ENCODE data around the gene ATG101. TPM values are rescaled to one million over a fixed set of nuclear protein-coding genes. Genes with fewer than 3 reads are reported as not detected.

ATG101 gene
- total RNA-seq, 2 experiments from 2014 or later: 20.6 to 20.9 TPM

GRCh38 chr12:52080403-52081251, 10.8 kb downstream of the ATG101 start:
- no peak overlapping the region for H3K27ac Mint-ChIP-seq
- no peak overlapping the region for H3K4me3 ChIP-seq (ENCODE audit: low read length)
- no peak overlapping the region for H3K27ac ChIP-seq (ENCODE audit: low read depth in 1 of 2, low read length in 2 of 2)
- ATAC-seq (ENCODE audit: poor library complexity) (no peak), DNase-seq (no peak)
- TF ChIP-seq CTCF (IDR thresholded peaks at IDR 0.05): no peak
- peaks cover 16% of the 10 kb centered on the region for H3K4me1 Mint-ChIP-seq (ENCODE audit: low read depth)
- H3K27me3 ChIP-seq (ENCODE audit: control insufficient read depth in 1 of 2, insufficient read depth in 2 of 2, low read length in 2 of 2): no peaks in the 10 kb centered on the region
- H3K4me1 ChIP-seq (ENCODE audit: insufficient read depth, low read length): peaks cover 18% of the 10 kb centered on the region
- peaks cover 34% of the 10 kb centered on the region for H3K36me3 Mint-ChIP-seq (ENCODE audit: low read depth)
- H3K9me3 Mint-ChIP-seq: no peaks in the 10 kb centered on the region
- H3K36me3 ChIP-seq (ENCODE audit: insufficient read depth, low read length): peaks cover 30% of the 10 kb centered on the region
- intact Hi-C loops (cut with DNase I, micrococcal nuclease): no loop called here
- no peak overlapping the region for H3K4me3 Mint-ChIP-seq
- no peaks in the 10 kb centered on the region for H3K27me3 Mint-ChIP-seq
- H3K9me3 ChIP-seq (ENCODE audit: control insufficient read depth in 1 of 2, insufficient read depth in 1 of 2, low read length in 2 of 2): no peaks in the 10 kb centered on the region
- POLR2A ChIA-PET: interaction anchor here (0.6 to 3.3 kb wide), 3 partner anchors 55 to 138 kb away, joined by 3 to 23 read pairs (median 3); no protein-coding TSS in a partner anchor
- CTCF ChIA-PET: interaction anchor here (7.2 kb wide), 1 partner anchor 55 kb away, joined by 103 read pairs; no protein-coding TSS in a partner anchor

GRCh38 chr12:52081263-52081733, 11.5 kb downstream of the ATG101 start:
- Mint-ChIP-seq H3K27ac (peak overlapping the region; percentile 45), H3K9me3 (no peaks in the 10 kb centered on the region), H3K4me1 (ENCODE audit: low read depth) (peaks cover 16% of the 10 kb centered on the region), H3K4me3 (no peak overlapping the region), H3K27me3 (no peaks in the 10 kb centered on the region), H3K36me3 (ENCODE audit: low read depth) (peaks cover 29% of the 10 kb centered on the region)
- ATAC-seq (ENCODE audit: poor library complexity): peak; percentile 76
- H3K27ac ChIP-seq (ENCODE audit: low read depth in 1 of 2, low read length in 2 of 2): no peak overlapping the region
- H3K4me3 ChIP-seq (ENCODE audit: low read length): no peak overlapping the region
- H3K36me3 ChIP-seq (ENCODE audit: insufficient read depth, low read length): peaks cover 26% of the 10 kb centered on the region
- H3K27me3 ChIP-seq (ENCODE audit: control insufficient read depth in 1 of 2, insufficient read depth in 2 of 2, low read length in 2 of 2): no peaks in the 10 kb centered on the region
- no peak for TF ChIP-seq CTCF (IDR thresholded peaks at IDR 0.05)
- peaks cover 18% of the 10 kb centered on the region for H3K4me1 ChIP-seq (ENCODE audit: insufficient read depth, low read length)
- CTCF ChIA-PET: interaction anchor here (7.2 kb wide), 1 partner anchor 56 kb away, joined by 103 read pairs; no protein-coding TSS in a partner anchor
- peak in 5 of 14 experiments; percentile 7 to 49 (median 17) for DNase-seq
- POLR2A ChIA-PET: interaction anchor here (1.5 to 3.3 kb wide), 2 partner anchors 56 to 58 kb away, joined by 3 to 23 read pairs; no protein-coding TSS in a partner anchor
- H3K9me3 ChIP-seq (ENCODE audit: control insufficient read depth in 1 of 2, insufficient read depth in 1 of 2, low read length in 2 of 2): no peaks in the 10 kb centered on the region
- intact Hi-C loops (cut with DNase I, micrococcal nuclease): no loop called here

GRCh38 chr12:52082026-52082668, 12.4 kb downstream of the ATG101 start:
- ATAC-seq (ENCODE audit: poor library complexity): no peak
- peak overlapping the region; percentile 45 for H3K27ac Mint-ChIP-seq
- Histone ChIP-seq H3K36me3 (ENCODE audit: insufficient read depth, low read length) (peaks cover 17% of the 10 kb centered on the region), H3K9me3 (ENCODE audit: control insufficient read depth in 1 of 2, insufficient read depth in 1 of 2, low read length in 2 of 2) (no peaks in the 10 kb centered on the region), H3K27ac (ENCODE audit: low read depth in 1 of 2, low read length in 2 of 2) (no peak overlapping the region), H3K4me3 (ENCODE audit: low read length) (no peak overlapping the region), H3K27me3 (ENCODE audit: control insufficient read depth in 1 of 2, insufficient read depth in 2 of 2, low read length in 2 of 2) (no peaks in the 10 kb centered on the region), H3K4me1 (ENCODE audit: insufficient read depth, low read length) (peaks cover 18% of the 10 kb centered on the region)
- CTCF ChIA-PET: interaction anchor here (1.2 to 7.2 kb wide), 3 partner anchors 31 to 57 kb away, joined by 6 to 103 read pairs (median 7); partner anchors contain the start of gene NR4A1
- DNase-seq: no peak
- H3K4me1 Mint-ChIP-seq (ENCODE audit: low read depth): peaks cover 16% of the 10 kb centered on the region
- peaks cover 20% of the 10 kb centered on the region for H3K36me3 Mint-ChIP-seq (ENCODE audit: low read depth)
- TF ChIP-seq CTCF (IDR thresholded peaks at IDR 0.05): no peak
- no peaks in the 10 kb centered on the region for H3K9me3 Mint-ChIP-seq
- POLR2A ChIA-PET: interaction anchor here (1.5 to 3.3 kb wide), 2 partner anchors 57 to 59 kb away, joined by 3 to 23 read pairs; no protein-coding TSS in a partner anchor
- no peaks in the 10 kb centered on the region for H3K27me3 Mint-ChIP-seq
- intact Hi-C loops (cut with DNase I, micrococcal nuclease): no loop called here
- no peak overlapping the region for H3K4me3 Mint-ChIP-seq

Measured in CD4-positive, alpha-beta T cell (primary cell).